ENCODE data around the gene RPRD1B.

RPRD1B gene

DNA sequence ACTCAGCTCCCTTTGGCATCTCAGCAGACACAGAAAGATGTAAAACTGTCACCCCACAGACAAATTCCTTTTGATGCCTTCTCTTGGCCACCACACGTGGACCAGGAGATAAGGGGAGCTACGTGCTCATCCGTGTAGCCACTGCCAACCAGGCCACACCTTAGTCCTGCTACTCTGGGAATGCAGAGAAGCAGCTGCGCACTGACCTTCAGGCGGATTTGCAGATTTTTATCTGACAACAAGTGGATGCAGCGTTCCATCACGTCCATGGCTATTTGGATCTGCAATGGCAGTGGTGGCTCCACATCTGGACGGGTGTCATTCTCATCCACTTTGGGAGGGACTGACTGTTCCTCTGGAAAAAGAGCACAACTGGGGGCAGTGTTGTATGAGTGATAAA lies 31.1 kb upstream of the RPRD1B start:
- H3K9ac ChIP-seq (ENCODE audit: low read length) = no peak overlapping the region
- no peak overlapping the region for H2AK5ac ChIP-seq (ENCODE audit: low read length, severe bottlenecking)
- 91% methylated on average over 8 of the region's 8 CpGs for WGBS
- H2BK12ac ChIP-seq (ENCODE audit: low read length in 2 of 2) = no peak overlapping the region
- H3K9me3 ChIP-seq (ENCODE audit: control insufficient read depth, low read length) = no peaks in the 10 kb centered on the region
- H2BK5ac ChIP-seq (ENCODE audit: low read depth, low read length, poor library complexity, severe bottlenecking) = no peak overlapping the region
- peak overlapping the region in 1 of 2 experiments; percentile 53 for H3K14ac ChIP-seq (ENCODE audit: low read length in 2 of 2)
- H3K4me2 ChIP-seq (ENCODE audit: low read length, poor library complexity, severe bottlenecking) = no peak overlapping the region
- H3K18ac ChIP-seq (ENCODE audit: low read depth in 1 of 2, low read length in 2 of 2) = peak overlapping the region in 1 of 2 experiments; percentile 37
- DNase-seq = no peak
- H3K23ac ChIP-seq (ENCODE audit: low read length in 2 of 2) = no peak overlapping the region
- H2BK120ac ChIP-seq (ENCODE audit: low read depth, low read length) = no peak overlapping the region
- H3K4ac ChIP-seq (ENCODE audit: low read depth in 1 of 2, low read length in 2 of 2) = no peak overlapping the region
- H2AFZ ChIP-seq (ENCODE audit: low read depth, low read length) = no peak overlapping the region
- no peak overlapping the region for H3K27ac ChIP-seq (ENCODE audit: low read length, poor library complexity, severe bottlenecking)
- H4K8ac ChIP-seq (ENCODE audit: low read length) = peak overlapping the region; percentile 66
- H4K91ac ChIP-seq (ENCODE audit: low read length) = peak overlapping the region; percentile 74
- no peak overlapping the region for H3K4me3 ChIP-seq (ENCODE audit: insufficient read depth in 1 of 2, low read depth in 1 of 2, low read length in 2 of 2)
- H3K4me1 ChIP-seq (ENCODE audit: control insufficient read depth, insufficient read depth, low read depth, low read length) = peaks cover 8% of the 10 kb centered on the region
- no peaks in the 10 kb centered on the region for H3K27me3 ChIP-seq (ENCODE audit: control insufficient read depth in 1 of 2, insufficient read depth in 1 of 2, low read length in 2 of 2)
- peaks cover 19% of the 10 kb centered on the region for H3K79me1 ChIP-seq (replicated peaks; ENCODE audit: low read length, poor library complexity, severe bottlenecking)
- H2BK15ac ChIP-seq (ENCODE audit: low read depth, poor library complexity, severe bottlenecking) = peak overlapping the region; percentile 40
- peaks cover 24 to 63% of the 10 kb centered on the region in 2 experiments for H3K36me3 ChIP-seq (ENCODE audit: control insufficient read depth in 1 of 2, insufficient read depth in 2 of 2, low read depth in 1 of 2, low read length in 2 of 2)

DNA sequence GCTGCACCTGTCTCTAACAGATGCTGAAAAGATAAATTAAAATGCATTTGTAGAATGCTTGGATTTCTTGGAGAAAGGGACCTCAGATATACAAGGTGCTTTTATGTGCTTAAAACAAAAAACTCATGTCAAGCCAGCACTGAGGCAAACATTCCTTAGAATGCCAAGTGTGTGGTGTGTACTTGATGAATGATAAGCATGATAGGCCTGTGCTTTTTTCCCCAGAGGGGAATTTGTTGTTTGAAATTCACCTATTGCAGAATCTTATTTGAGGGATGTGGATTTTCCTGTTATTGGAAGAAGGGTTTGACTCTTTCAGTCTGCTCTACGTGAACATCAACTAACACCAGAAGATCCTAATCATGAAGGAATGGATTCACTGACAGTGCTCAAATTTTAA lies 29.1 kb upstream of the RPRD1B start:
- H3K27ac ChIP-seq (ENCODE audit: low read length, poor library complexity, severe bottlenecking) = no peak overlapping the region
- no peak overlapping the region for H2BK12ac ChIP-seq (ENCODE audit: low read length in 2 of 2)
- no peak for DNase-seq
- no peak overlapping the region for H3K4ac ChIP-seq (ENCODE audit: low read depth in 1 of 2, low read length in 2 of 2)
- no peak overlapping the region for H2AK5ac ChIP-seq (ENCODE audit: low read length, severe bottlenecking)
- H3K4me3 ChIP-seq (ENCODE audit: insufficient read depth in 1 of 2, low read depth in 1 of 2, low read length in 2 of 2) = no peak overlapping the region
- no peak overlapping the region for H4K8ac ChIP-seq (ENCODE audit: low read length)
- no peak overlapping the region for H3K23ac ChIP-seq (ENCODE audit: low read length in 2 of 2)
- H3K14ac ChIP-seq (ENCODE audit: low read length in 2 of 2) = no peak overlapping the region
- no peaks in the 10 kb centered on the region for H3K9me3 ChIP-seq (ENCODE audit: control insufficient read depth, low read length)
- no peak overlapping the region for H3K9ac ChIP-seq (ENCODE audit: low read length)
- no peak overlapping the region for H3K18ac ChIP-seq (ENCODE audit: low read depth in 1 of 2, low read length in 2 of 2)
- no peak overlapping the region for H3K4me2 ChIP-seq (ENCODE audit: low read length, poor library complexity, severe bottlenecking)
- peaks cover 8% of the 10 kb centered on the region for H3K4me1 ChIP-seq (ENCODE audit: control insufficient read depth, insufficient read depth, low read depth, low read length)
- peaks cover 16 to 47% of the 10 kb centered on the region in 2 experiments for H3K36me3 ChIP-seq (ENCODE audit: control insufficient read depth in 1 of 2, insufficient read depth in 2 of 2, low read depth in 1 of 2, low read length in 2 of 2)
- no CpG with 5 or more reads among the region's 1 CpG for WGBS
- H3K27me3 ChIP-seq (ENCODE audit: control insufficient read depth in 1 of 2, insufficient read depth in 1 of 2, low read length in 2 of 2) = no peaks in the 10 kb centered on the region
- H2BK120ac ChIP-seq (ENCODE audit: low read depth, low read length) = no peak overlapping the region
- H4K91ac ChIP-seq (ENCODE audit: low read length) = no peak overlapping the region
- no peak overlapping the region for H2BK15ac ChIP-seq (ENCODE audit: low read depth, poor library complexity, severe bottlenecking)
- no peak overlapping the region for H2BK5ac ChIP-seq (ENCODE audit: low read depth, low read length, poor library complexity, severe bottlenecking)
- H3K79me1 ChIP-seq (replicated peaks; ENCODE audit: low read length, poor library complexity, severe bottlenecking) = peaks cover 29% of the 10 kb centered on the region
- H2AFZ ChIP-seq (ENCODE audit: low read depth, low read length) = no peak overlapping the region

DNA sequence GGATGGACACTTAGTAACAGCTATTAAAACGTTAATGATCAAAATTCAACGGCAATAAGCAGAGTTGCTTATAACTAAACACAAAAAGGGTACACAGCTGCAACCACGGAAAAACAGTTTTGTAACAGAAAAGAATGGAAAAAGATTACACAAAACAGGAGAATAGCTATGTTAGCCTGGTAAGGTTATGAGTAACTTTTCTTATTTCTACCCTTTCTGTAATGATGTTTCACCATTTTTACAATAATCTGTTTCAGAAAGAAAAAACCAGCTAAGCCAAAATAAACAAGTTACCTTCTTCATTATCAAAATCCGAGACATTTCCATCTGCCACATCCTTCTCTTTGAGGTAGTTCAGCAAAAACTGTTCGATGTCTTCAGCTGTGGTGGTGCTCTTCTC lies 27.6 kb upstream of the RPRD1B start:
- Histone ChIP-seq H2AFZ (ENCODE audit: low read depth, low read length) (no peak overlapping the region), H3K14ac (ENCODE audit: low read length in 2 of 2) (no peak overlapping the region), H3K79me1 (replicated peaks; ENCODE audit: low read length, poor library complexity, severe bottlenecking) (peaks cover 25% of the 10 kb centered on the region), H3K4me3 (ENCODE audit: insufficient read depth in 1 of 2, low read depth in 1 of 2, low read length in 2 of 2) (no peak overlapping the region), H2BK15ac (ENCODE audit: low read depth, poor library complexity, severe bottlenecking) (no peak overlapping the region), H4K8ac (ENCODE audit: low read length) (no peak overlapping the region), H3K4ac (ENCODE audit: low read depth in 1 of 2, low read length in 2 of 2) (no peak overlapping the region), H3K27ac (ENCODE audit: low read length, poor library complexity, severe bottlenecking) (no peak overlapping the region), H3K9ac (ENCODE audit: low read length) (no peak overlapping the region), H3K18ac (ENCODE audit: low read depth in 1 of 2, low read length in 2 of 2) (no peak overlapping the region), H3K4me2 (ENCODE audit: low read length, poor library complexity, severe bottlenecking) (no peak overlapping the region), H3K27me3 (ENCODE audit: control insufficient read depth in 1 of 2, insufficient read depth in 1 of 2, low read length in 2 of 2) (no peaks in the 10 kb centered on the region), H3K23ac (ENCODE audit: low read length in 2 of 2) (no peak overlapping the region), H2AK5ac (ENCODE audit: low read length, severe bottlenecking) (no peak overlapping the region), H3K9me3 (ENCODE audit: control insufficient read depth, low read length) (no peaks in the 10 kb centered on the region), H4K91ac (ENCODE audit: low read length) (no peak overlapping the region), H2BK120ac (ENCODE audit: low read depth, low read length) (no peak overlapping the region), H3K4me1 (ENCODE audit: control insufficient read depth, insufficient read depth, low read depth, low read length) (peaks cover 8% of the 10 kb centered on the region), H3K36me3 (ENCODE audit: control insufficient read depth in 1 of 2, insufficient read depth in 2 of 2, low read depth in 1 of 2, low read length in 2 of 2) (peaks cover 7 to 42% of the 10 kb centered on the region in 2 experiments), H2BK5ac (ENCODE audit: low read depth, low read length, poor library complexity, severe bottlenecking) (no peak overlapping the region), H2BK12ac (ENCODE audit: low read length in 2 of 2) (no peak overlapping the region)
- no peak for DNase-seq
- 94% methylated on average over 5 of the region's 5 CpGs for WGBS

DNA sequence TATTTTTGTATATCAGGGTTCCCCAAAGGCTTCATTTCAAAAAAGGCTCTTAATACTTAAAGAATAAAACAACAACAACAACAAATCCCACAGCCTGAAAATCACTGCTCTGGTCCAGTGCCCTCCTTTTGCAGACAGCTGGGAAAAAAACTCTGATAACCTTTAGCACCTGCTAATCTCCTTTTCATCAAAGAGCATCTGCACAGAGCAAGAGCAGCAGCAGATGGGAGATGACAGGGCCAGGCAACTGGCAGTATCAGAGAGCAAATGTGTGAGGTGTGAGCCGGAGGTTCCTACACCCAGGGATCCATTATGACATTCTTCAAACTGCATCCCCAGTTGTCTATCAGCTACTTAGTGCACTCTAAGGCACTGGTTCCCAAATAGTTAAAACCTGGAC lies 26.0 kb upstream of the RPRD1B start:
- H2AFZ ChIP-seq (ENCODE audit: low read depth, low read length) = no peak overlapping the region
- H3K27ac ChIP-seq (ENCODE audit: low read length, poor library complexity, severe bottlenecking) = no peak overlapping the region
- no peak overlapping the region for H4K91ac ChIP-seq (ENCODE audit: low read length)
- no peak overlapping the region for H3K23ac ChIP-seq (ENCODE audit: low read length in 2 of 2)
- no peak overlapping the region for H3K4me2 ChIP-seq (ENCODE audit: low read length, poor library complexity, severe bottlenecking)
- H3K9me3 ChIP-seq (ENCODE audit: control insufficient read depth, low read length) = no peaks in the 10 kb centered on the region
- no peak overlapping the region for H2BK120ac ChIP-seq (ENCODE audit: low read depth, low read length)
- H3K18ac ChIP-seq (ENCODE audit: low read depth in 1 of 2, low read length in 2 of 2) = no peak overlapping the region
- 100% methylated on average over 1 of the region's 1 CpG for WGBS
- no peak overlapping the region for H3K4me3 ChIP-seq (ENCODE audit: insufficient read depth in 1 of 2, low read depth in 1 of 2, low read length in 2 of 2)
- H3K27me3 ChIP-seq (ENCODE audit: control insufficient read depth in 1 of 2, insufficient read depth in 1 of 2, low read length in 2 of 2) = no peaks in the 10 kb centered on the region
- H2AK5ac ChIP-seq (ENCODE audit: low read length, severe bottlenecking) = no peak overlapping the region
- H3K9ac ChIP-seq (ENCODE audit: low read length) = no peak overlapping the region
- H3K79me1 ChIP-seq (replicated peaks; ENCODE audit: low read length, poor library complexity, severe bottlenecking) = peaks cover 38% of the 10 kb centered on the region
- peaks cover 11 to 53% of the 10 kb centered on the region in 2 experiments for H3K36me3 ChIP-seq (ENCODE audit: control insufficient read depth in 1 of 2, insufficient read depth in 2 of 2, low read depth in 1 of 2, low read length in 2 of 2)
- H2BK5ac ChIP-seq (ENCODE audit: low read depth, low read length, poor library complexity, severe bottlenecking) = no peak overlapping the region
- no peak overlapping the region for H3K4ac ChIP-seq (ENCODE audit: low read depth in 1 of 2, low read length in 2 of 2)
- DNase-seq = no peak
- H2BK15ac ChIP-seq (ENCODE audit: low read depth, poor library complexity, severe bottlenecking) = no peak overlapping the region
- peaks cover 2% of the 10 kb centered on the region for H3K4me1 ChIP-seq (ENCODE audit: control insufficient read depth, insufficient read depth, low read depth, low read length)
- H3K14ac ChIP-seq (ENCODE audit: low read length in 2 of 2) = no peak overlapping the region
- no peak overlapping the region for H4K8ac ChIP-seq (ENCODE audit: low read length)
- H2BK12ac ChIP-seq (ENCODE audit: low read length in 2 of 2) = no peak overlapping the region

Data from mesenchymal stem cell (in vitro differentiated cells and primary cell).